ENCODE data around the gene RASGRF1. TPM values are rescaled to one million over a fixed set of nuclear protein-coding genes. Genes with fewer than 3 reads are reported as not detected.

Gene RASGRF1
- total and polyA plus RNA-seq, 9 donors = 0.23 to 9.5 (median 1.0) TPM; not detected in 1

GRCh38 chr15:78933823-78934654, 156.5 kb downstream of the RASGRF1 start:
- no peaks in the 10 kb centered on the region for H3K36me3 ChIP-seq
- H3K4me3 ChIP-seq = no peak overlapping the region
- no peaks in the 10 kb centered on the region for H3K27me3 ChIP-seq
- peak overlapping the region in 1 of 2 donors; percentile 54 for H3K27ac ChIP-seq
- 29 to 45% (median 36%) methylated on average over 20 of the region's 20 CpGs for WGBS, 3 donors
- TF ChIP-seq POLR2A (IDR thresholded peaks at IDR 0.05) (no peak), EP300 (IDR thresholded peaks at IDR 0.05) (no peak)
- TF ChIP-seq, protein P1, sequence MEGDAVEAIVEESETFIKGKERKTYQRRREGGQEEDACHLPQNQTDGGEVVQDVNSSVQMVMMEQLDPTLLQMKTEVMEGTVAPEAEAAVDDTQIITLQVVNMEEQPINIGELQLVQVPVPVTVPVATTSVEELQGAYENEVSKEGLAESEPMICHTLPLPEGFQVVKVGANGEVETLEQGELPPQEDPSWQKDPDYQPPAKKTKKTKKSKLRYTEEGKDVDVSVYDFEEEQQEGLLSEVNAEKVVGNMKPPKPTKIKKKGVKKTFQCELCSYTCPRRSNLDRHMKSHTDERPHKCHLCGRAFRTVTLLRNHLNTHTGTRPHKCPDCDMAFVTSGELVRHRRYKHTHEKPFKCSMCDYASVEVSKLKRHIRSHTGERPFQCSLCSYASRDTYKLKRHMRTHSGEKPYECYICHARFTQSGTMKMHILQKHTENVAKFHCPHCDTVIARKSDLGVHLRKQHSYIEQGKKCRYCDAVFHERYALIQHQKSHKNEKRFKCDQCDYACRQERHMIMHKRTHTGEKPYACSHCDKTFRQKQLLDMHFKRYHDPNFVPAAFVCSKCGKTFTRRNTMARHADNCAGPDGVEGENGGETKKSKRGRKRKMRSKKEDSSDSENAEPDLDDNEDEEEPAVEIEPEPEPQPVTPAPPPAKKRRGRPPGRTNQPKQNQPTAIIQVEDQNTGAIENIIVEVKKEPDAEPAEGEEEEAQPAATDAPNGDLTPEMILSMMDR (IDR thresholded peaks at IDR 0.05) = no peak
- peak in 2 of 5 donors; percentile 64 to 67 for DNase-seq
- intact Hi-C loops (cut with DNase I) = no loop called here
- peaks cover 5% of the 10 kb centered on the region for H3K4me1 ChIP-seq (ENCODE audit: insufficient read depth)
- no peaks in the 10 kb centered on the region for H3K9me3 ChIP-seq

DNA sequence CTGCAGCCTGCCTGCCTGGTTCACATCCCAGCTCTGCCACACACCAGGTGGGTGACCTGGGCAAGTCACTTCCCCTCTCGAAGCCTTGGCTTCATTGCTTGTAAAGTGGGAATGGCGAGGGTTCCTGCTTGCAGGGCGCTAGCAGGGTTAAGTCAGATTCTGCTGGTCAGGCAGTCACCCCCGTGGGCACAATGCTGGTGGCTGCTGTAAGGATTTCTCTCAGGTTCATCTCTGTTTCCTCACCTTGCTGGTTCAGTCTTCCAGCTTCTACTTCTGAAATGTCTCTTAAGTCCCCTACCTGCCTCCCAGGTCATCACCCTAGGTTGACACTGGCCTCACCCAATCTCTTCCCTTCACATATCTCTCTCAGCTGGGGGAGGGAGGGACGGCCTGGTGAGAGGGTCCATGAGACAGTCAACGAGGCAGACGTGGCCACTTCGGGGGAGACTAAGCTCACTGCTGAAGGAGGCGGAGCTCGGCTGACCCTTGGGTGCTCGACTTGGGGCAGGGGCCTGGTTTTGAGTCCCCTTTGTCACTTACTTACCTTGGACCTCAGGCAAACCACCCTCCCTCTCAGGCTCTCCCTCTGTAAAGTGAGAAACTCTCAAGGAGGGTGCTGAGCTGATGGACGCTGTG, 157.3 kb downstream of the RASGRF1 start:
- Histone ChIP-seq H3K36me3 (no peaks in the 10 kb centered on the region), H3K27ac (peak overlapping the region in 1 of 2 donors; percentile 54), H3K9me3 (no peaks in the 10 kb centered on the region), H3K4me1 (ENCODE audit: insufficient read depth) (peaks cover 5% of the 10 kb centered on the region), H3K4me3 (no peak overlapping the region), H3K27me3 (no peaks in the 10 kb centered on the region)
- TF ChIP-seq EP300 (IDR thresholded peaks at IDR 0.05) = no peak
- TF ChIP-seq POLR2A (IDR thresholded peaks at IDR 0.05) = no peak
- TF ChIP-seq, protein P1 (IDR thresholded peaks at IDR 0.05) = no peak
- intact Hi-C loops (cut with DNase I) = no loop called here
- WGBS, 3 donors = 71 to 80% (median 76%) methylated on average over 12 of the region's 12 CpGs
- no peak for DNase-seq

GRCh38 chr15:78932258-78932808, 158.2 kb downstream of the RASGRF1 start:
- Histone ChIP-seq H3K4me3 (no peak overlapping the region), H3K36me3 (no peaks in the 10 kb centered on the region), H3K4me1 (ENCODE audit: insufficient read depth) (peaks cover 1% of the 10 kb centered on the region), H3K27me3 (no peaks in the 10 kb centered on the region), H3K9me3 (no peaks in the 10 kb centered on the region), H3K27ac (no peak overlapping the region)
- TF ChIP-seq POLR2A (IDR thresholded peaks at IDR 0.05) (no peak), EP300 (IDR thresholded peaks at IDR 0.05) (no peak)
- TF ChIP-seq, protein P1 (IDR thresholded peaks at IDR 0.05) = no peak
- intact Hi-C loops (cut with DNase I) = no loop called here
- no peak for DNase-seq
- 86 to 88% (median 87%) methylated on average over 13 of the region's 13 CpGs for WGBS, 3 donors

DNA sequence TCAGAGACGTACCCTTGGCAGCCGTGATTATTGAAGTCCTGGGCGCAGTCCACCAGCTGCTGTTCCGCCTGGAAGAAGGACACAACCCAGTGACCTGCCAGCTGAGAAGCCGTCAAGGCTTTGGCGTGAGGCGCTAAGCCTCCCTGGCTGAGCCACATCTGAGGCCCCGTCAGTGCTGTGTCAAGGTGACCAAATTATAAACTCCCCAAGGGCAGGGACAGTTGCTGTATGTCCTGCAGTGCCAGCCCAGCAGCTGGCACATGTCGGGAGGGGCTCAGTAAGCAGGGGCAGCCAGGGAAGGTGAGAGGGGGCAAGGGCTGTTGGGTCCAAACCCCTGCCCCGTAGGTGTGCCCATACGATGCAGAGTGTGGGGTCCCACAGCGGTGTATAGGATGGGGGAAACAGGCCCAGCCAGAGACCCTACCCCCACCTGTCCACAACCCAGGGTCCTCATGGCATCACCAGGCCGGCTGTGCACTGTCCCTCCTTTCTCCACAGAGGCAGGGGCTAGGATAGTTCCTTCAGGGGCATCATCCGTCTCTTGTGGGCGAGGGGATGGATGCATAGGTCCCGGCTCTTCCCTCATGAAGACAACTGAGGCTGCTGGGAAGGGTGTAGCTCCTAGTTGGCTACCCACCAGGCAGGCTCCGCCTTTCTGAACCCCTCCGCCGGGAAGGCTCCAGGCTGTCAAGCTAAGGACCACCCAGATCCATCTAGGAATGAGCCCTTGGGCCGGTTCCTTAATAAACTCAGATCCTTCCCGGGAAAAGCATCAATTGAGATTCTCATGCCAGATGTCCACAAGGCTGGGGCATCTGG, 158.9 kb downstream of the RASGRF1 start:
- DNase-seq = peak in 1 of 5 donors; percentile 35
- Histone ChIP-seq H3K9me3 (no peaks in the 10 kb centered on the region), H3K27me3 (no peaks in the 10 kb centered on the region), H3K36me3 (no peaks in the 10 kb centered on the region), H3K4me3 (no peak overlapping the region), H3K4me1 (ENCODE audit: insufficient read depth) (peaks cover 1% of the 10 kb centered on the region), H3K27ac (no peak overlapping the region)
- TF ChIP-seq POLR2A (IDR thresholded peaks at IDR 0.05) (no peak), EP300 (IDR thresholded peaks at IDR 0.05) (no peak)
- TF ChIP-seq, protein P1 (IDR thresholded peaks at IDR 0.05) = no peak
- 78 to 86% (median 80%) methylated on average over 21 of the region's 21 CpGs for WGBS, 3 donors
- intact Hi-C loops (cut with DNase I) = no loop called here

All from ovary (tissue), 9 donors.